GM18951 (cell line): Measurements from ENCODE around the gene GPSM1.

Experiments
- POLR2A ChIP-seq: IDR thresholded peaks from 4 replicates; pipeline ENCODE4 v1.6.1; 2011; ENCODE audit warnings: mild to moderate bottlenecking; ENCODE audit not compliant: insufficient read length, insufficient read depth; ENCODE audit errors: extremely low read depth
- in situ Hi-C: fragments of 300-500 bp; cut with MboI; formaldehyde crosslinking; loops from one replicate; pipeline ENCODE4 v1.12.0; 2022; ENCODE audit warnings: low sequenced_read_pairs, mixed read lengths, inconsistent platforms; ENCODE audit not compliant: unreplicated experiment

Gene GPSM1

DNA sequence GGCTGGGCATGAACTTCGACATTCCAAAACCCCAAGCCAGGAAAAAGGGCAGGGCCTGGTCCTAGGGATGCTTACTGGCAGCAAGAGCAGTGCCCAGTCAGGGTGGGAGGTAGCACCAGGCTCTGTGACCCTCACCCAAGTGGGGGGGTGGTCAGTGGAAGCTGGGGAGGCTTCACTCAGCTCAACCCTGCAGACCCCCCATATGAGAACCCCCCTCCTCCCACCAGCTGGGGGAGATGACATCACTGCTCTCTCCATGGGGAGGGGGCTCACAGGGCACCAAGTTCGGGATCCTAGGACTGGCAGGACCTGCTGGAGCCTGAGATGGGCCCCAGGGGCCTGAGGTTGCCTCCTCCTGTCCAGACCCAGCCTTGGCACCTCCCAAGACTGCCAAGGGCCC is 31.5 kb downstream of the GPSM1 start:
- TF ChIP-seq POLR2A = no peak
- in situ Hi-C loops = no loop called here

GRCh38 chr9:136359774-136360718 is 32.7 kb downstream of the GPSM1 start:
- in situ Hi-C loops = no loop called here
- TF ChIP-seq POLR2A = no peak

- in situ Hi-C loops = no loop called here
- TF ChIP-seq POLR2A = no peak
Measured at GRCh38 chr9:136361047-136361753, 33.9 kb downstream of the GPSM1 start.

DNA sequence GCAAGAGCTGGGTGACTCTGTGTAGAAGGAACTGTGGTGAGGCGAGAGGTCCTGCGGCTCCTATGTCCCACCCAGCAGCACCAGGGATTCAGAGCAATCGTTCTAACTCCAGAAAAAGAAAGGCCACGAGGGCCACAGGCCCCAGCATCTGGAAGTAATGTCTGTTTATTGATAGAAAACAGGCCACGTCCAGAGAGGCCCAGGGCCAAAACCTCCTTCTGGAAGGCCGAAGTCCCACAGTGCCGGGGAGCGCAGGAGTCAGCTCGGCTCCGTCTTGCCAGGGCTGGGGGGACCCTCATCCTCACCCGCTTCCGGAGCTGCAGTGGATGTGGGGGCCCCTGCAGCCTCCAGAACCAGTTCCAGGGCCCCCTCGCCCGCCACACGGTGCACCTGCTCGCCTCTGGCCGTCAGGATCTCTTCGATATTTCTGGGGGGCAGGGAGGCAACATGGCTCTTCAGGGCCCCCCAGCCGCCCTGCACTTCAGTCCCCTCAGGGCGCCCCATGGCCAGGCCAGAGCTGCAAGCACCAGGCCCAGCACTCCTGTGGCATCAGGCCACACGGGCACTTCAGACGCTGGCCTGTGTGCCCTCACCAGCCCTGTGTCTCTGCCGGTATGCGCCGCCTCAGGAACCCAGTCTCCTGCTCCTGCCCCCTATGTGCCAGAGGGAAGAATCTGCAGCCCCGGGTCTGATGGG is 34.6 kb downstream of the GPSM1 start:
- no peak for TF ChIP-seq POLR2A
- in situ Hi-C loops = no loop called here

DNA sequence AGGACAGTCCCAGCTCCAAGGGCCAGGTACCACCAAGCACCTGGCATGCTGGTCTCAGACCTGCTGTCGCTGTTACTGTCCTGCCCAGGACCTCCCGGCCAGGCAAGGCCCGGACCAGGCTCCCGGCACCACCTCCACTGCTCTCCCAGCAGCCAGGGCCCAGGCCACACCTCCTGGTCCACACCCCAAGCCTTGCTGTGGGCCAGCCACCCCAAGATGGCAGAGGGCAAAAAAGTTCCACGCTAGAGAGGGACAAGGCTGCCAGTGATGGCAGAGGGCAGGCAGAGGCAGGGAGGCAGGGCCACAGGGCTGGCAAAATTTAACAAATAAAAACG is 35.1 kb downstream of the GPSM1 start:
- in situ Hi-C loops = no loop called here
- no peak for TF ChIP-seq POLR2A

DNA sequence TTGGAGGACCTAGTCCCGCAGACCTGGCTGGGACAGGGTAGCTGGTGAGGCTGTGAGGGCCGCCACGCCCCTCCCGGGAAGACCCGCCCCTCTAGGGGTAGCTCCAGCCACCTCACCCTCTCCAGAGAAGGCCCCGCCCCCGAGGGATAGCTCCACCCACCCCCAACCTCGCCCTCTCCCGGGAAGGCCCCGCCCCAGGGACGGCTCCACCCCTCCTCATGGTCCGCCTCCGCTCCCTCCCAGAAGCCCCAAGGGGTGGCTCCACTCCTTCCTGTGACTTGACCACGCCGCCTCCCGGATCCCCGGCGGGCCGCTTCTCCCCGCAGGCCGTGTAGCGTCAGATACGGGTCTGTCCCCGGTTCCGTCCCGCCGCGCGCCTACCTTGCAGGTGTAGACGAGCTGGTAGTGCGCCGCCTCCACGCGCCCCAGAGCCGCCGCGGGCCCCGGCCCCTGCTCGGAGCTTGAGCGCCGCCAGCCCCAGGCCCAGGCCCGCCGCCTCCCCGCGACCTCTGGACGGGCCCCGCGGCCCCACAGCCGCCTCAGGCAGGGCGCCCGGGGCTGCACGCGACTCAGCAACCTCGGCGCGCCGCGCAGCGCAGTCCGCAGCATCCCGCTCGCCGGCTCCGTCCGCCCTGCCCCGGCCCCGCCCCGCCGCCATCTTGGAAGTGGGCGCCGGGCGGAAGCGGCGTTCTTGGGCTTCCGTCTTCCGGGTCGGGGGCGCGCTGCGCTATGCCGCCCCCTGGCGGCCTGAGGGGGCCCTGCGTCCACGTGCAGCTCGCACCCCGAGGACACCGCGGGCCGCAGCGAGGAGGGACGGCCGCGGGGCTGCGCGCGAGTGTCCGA is 36.0 kb downstream of the GPSM1 start, which contains the start of gene DNLZ:
DNLZ (minus strand) TSS at position 639 of the 843 bp plus-strand sequence; CDS start at position 609, 30 bp downstream.
- peak; percentile 92 for TF ChIP-seq POLR2A
- in situ Hi-C loops = no loop called here

DNA sequence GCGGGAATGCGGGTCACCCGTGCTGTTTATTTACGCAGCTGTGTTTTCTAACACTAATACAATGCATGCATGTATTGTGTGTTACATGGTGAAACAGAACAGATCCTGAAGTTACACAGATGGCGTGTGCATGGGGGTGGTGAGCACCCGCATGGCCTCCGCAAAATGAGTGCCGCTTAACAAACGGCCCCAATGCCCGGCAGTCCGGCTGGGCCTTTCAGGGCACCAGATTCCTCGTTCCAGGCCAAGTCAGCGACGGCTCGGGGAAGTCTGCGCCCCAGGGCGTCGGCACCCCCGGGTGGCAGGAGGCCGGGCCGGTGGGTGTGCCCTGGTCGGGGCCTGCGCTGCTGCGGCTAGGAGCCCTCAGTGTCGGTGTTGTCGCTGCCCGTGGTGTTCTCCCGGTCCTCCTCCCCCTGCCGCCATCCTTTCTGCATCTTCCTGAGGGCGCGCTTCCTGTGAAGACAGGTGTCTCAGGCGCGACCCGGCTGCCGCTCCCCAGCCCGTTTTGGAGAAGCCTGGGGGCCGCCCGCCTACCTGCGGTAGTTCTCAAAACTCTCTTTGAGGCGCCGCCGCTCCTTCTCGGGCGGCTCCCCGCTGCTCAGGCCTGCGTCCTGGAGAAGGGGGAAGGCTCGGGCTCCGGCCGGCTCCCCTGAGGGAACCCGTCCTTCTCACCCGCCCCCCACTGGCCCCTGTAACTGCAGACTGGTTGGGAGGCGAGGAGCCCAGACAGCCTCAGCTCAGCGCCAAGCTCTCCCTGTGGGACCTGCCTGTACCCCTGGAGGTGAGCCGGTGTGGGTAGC is 36.8 kb downstream of the GPSM1 start:
- in situ Hi-C loops = no loop called here

GRCh38 chr9:136364942-136365774 is 37.8 kb downstream of the GPSM1 start:
- in situ Hi-C loops = no loop called here
- TF ChIP-seq POLR2A = no peak

More for the DNA sequence above, 36.8 kb downstream of the GPSM1 start:
- TF ChIP-seq POLR2A = no peak

DNA sequence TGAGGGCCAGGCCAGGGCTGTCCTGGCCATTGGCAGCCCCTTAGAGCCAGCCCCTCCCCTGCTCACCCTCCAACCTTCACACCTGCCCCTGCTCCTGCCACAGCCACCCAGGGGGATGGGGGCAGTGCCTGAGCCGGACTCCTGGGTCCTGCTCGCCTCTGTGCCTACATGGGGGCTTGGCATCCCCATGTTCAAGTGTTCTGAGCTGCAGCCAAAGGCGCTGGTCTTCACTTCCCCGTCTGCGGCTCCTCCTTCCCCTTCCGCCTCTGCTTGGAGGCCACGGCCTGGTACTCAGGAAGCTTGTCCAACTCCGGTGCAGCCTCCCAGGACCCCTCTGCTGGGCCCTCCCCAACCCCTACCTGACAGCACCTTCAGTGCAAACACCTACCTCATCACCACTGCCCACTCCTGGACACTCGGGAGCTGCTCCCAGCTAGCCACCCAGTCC is 38.5 kb downstream of the GPSM1 start:
- in situ Hi-C loops = no loop called here
- TF ChIP-seq POLR2A = no peak

GRCh38 chr9:136366826-136367225 is 39.5 kb downstream of the GPSM1 start:
- in situ Hi-C loops = no loop called here
- no peak for TF ChIP-seq POLR2A
